ENCODE measurements around the gene SERINC5. TPM values are rescaled to one million over a fixed set of nuclear protein-coding genes. Genes with fewer than 3 reads are reported as not detected.

SERINC5 gene
- total RNA-seq, 1 experiment from 2014 or later, result 70.6 TPM

DNA sequence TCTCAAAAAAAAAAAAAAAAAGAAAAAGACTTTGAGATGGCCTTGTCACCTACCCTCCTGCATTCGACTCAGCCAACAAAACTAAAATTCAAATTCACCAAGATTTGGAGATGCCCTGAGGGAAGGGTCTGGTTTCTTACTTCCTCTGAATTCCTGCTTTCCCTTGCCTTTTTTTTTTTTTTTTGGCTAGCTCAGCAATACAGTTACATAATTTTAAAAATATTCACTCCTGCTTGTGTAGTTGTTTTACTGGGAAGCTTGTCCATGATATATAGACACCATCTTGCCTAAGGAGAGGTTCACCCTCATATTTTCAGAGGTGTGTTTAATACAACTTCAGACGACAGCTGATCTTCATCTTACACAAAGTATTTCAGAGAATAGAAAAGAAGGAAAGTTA lies 21.3 kb upstream of the SERINC5 start:
- no peak for TF ChIP-seq CTCF (IDR thresholded peaks at IDR 0.05)
- no peak for TF ChIP-seq POLR2AphosphoS5 (IDR thresholded peaks at IDR 0.05; ENCODE audit: low read depth, low read length)
- no peak for TF ChIP-seq SIN3A (IDR thresholded peaks at IDR 0.05; ENCODE audit: borderline replicate concordance, insufficient read depth, low read depth, low read length)
- no peak for TF ChIP-seq REST (IDR thresholded peaks at IDR 0.05; ENCODE audit: insufficient read depth in 1 of 2, low read depth in 2 of 2, low read length in 1 of 2)
- no peak for TF ChIP-seq TCF7L2 (IDR thresholded peaks at IDR 0.05; ENCODE audit: low read depth, low read length)
- H3K36me3 ChIP-seq (ENCODE audit: control insufficient read depth, insufficient read depth, low read length), result no peaks in the 10 kb centered on the region
- H3K27me3 ChIP-seq (ENCODE audit: control insufficient read depth, insufficient read depth, low read length), result no peaks in the 10 kb centered on the region
- H3K9me3 ChIP-seq (ENCODE audit: control insufficient read depth, insufficient read depth, low read depth, low read length), result no peaks in the 10 kb centered on the region
- intact Hi-C loops (cut with micrococcal nuclease; ENCODE audit: unreplicated experiment), result no loop called here
- ChIA-PET POLR2A (interaction anchor here (0.6 kb wide), 1 partner anchor 14 kb away, joined by 7 read pairs; no protein-coding TSS in a partner anchor), CTCF (interaction anchor here (0.7 to 1.0 kb wide), 2 partner anchors 16 to 27 kb away, joined by 3 to 7 read pairs; no protein-coding TSS in a partner anchor)
- H3K27ac ChIP-seq (ENCODE audit: low read length), result no peak overlapping the region
- DNase-seq (ENCODE audit: low read depth, low spot score) (no peak), ATAC-seq (no peak)
- H3K4me3 ChIP-seq (ENCODE audit: low read depth in 2 of 2, low read length in 2 of 2), result no peak overlapping the region
- no TSS peak for BruUV-seq (replicated peaks)
- in situ Hi-C loops (cut with HindIII; ENCODE audit: low pct_unique_long_range_greater_than_20kb, low sequenced_read_pairs), result no loop called here
- no peaks in the 10 kb centered on the region for H3K4me1 ChIP-seq (ENCODE audit: control insufficient read depth, insufficient read depth, low read length)

DNA sequence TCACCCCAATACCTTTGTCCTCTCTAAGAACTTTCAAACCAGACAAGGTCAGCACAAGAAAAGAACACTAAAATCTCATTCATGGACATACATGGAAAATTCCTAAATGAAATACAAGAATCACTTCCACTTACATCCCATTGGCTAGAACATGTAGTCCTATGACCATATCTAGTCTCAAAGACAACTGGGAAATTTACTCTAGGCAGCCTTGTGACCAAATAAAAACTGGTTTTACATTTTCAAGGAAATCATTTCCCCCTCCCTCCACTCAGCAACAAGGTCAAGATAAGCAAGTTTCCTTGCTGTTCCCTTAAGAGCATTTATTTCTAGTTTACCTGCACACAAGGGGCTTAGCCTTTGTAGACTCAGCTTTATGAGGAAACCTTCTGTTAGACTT lies 20.3 kb upstream of the SERINC5 start:
- CTCF ChIA-PET, result no interaction called here

More for the DNA sequence above, 20.3 kb upstream of the SERINC5 start:
- Histone ChIP-seq H3K4me1 (ENCODE audit: control insufficient read depth, insufficient read depth, low read length) (no peaks in the 10 kb centered on the region), H3K27me3 (ENCODE audit: control insufficient read depth, insufficient read depth, low read length) (no peaks in the 10 kb centered on the region), H3K36me3 (ENCODE audit: control insufficient read depth, insufficient read depth, low read length) (no peaks in the 10 kb centered on the region), H3K27ac (ENCODE audit: low read length) (no peak overlapping the region), H3K9me3 (ENCODE audit: control insufficient read depth, insufficient read depth, low read depth, low read length) (no peaks in the 10 kb centered on the region), H3K4me3 (ENCODE audit: low read depth in 2 of 2, low read length in 2 of 2) (no peak overlapping the region)
- in situ Hi-C loops (cut with HindIII; ENCODE audit: low pct_unique_long_range_greater_than_20kb, low sequenced_read_pairs), result no loop called here
- BruUV-seq (replicated peaks), result no TSS peak
- ATAC-seq (no peak), DNase-seq (ENCODE audit: low read depth, low spot score) (no peak)
- POLR2A ChIA-PET, result interaction anchor here (0.6 kb wide), 1 partner anchor 185 kb away, joined by 3 read pairs; no protein-coding TSS in a partner anchor
- TF ChIP-seq REST (IDR thresholded peaks at IDR 0.05; ENCODE audit: insufficient read depth in 1 of 2, low read depth in 2 of 2, low read length in 1 of 2) (no peak), TCF7L2 (IDR thresholded peaks at IDR 0.05; ENCODE audit: low read depth, low read length) (no peak), SIN3A (IDR thresholded peaks at IDR 0.05; ENCODE audit: borderline replicate concordance, insufficient read depth, low read depth, low read length) (no peak), POLR2AphosphoS5 (IDR thresholded peaks at IDR 0.05; ENCODE audit: low read depth, low read length) (no peak)
- intact Hi-C loops (cut with micrococcal nuclease; ENCODE audit: unreplicated experiment), result no loop called here

Measured in Panc1 (cell line).